GM18870 (cell line): ENCODE results near the gene FBXO10.

ENCODE experiments used
- ATAC-seq: cut with Tn5 transposase; IDR thresholded peaks from one replicate; pipeline ENCODE4 v1.9.1; 2021; ENCODE audit warnings: moderate library complexity; ENCODE audit not compliant: unreplicated experiment

The FBXO10 gene

DNA sequence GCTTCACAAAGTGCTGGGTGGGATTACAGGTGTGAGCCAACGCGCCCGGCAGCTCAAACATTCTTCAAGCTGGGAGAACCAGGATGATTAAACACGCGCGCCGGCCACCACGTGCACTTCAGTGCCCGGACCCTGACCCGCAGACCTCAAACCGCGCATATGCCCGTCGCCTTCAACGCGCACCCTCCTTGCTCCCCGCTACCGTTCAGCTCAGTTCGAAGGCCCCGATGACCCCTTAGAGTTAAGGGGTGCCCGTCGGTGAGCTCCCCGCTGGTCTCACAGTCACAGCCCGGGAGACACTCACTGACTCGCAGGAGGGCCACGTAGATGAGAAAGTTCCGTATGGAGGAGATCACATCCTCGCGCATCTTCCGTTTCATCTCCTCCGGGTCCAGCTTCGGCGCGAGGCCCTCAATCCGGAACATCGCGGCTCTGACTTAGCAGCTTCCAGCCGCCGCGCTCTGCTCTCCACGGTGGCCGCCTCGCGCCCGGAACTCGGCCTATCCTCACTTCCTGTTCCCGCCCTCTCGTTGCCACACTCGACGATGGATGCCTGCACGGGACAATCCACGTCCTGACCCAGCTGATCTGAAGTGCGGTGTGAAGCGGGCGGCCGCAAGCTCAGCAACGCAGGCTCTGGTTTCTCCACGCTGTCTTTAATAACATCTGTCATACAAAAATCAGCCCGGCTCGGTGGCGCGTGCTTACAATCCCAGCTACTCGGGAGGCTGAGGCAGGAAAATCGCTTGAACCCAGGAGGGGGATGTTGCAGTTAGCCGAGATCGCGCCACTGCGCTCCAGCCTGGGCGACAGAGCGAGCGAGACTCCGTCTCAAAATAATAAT lies 16.1 kb upstream of the FBXO10 start, which contains the start of gene TOMM5:
Gene TOMM5, minus strand, starts transcription at position 490 of the 844 bp plus-strand sequence. Its CDS starts 65 bp downstream, at position 425.
- peak; percentile 79 for ATAC-seq

DNA sequence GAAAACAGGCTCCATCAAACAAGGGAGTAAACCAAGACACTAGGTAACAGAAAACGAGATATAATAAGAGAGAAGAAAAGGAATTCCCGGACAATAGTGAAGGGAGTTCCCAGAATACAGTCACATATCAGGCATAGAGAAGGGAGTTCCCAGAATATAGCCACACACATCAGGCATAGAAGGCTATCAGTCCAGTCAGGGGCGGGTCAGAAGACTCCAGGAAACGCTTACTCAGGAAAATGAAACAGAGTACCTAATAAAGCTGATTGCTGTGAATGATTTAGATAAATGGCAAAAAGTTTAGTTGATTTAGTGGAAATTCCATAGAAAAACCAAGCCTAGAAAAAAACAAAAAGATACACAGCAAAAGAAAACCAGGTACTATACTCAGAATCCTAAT lies 11.3 kb upstream of the FBXO10 start:
- ATAC-seq, result no peak

DNA sequence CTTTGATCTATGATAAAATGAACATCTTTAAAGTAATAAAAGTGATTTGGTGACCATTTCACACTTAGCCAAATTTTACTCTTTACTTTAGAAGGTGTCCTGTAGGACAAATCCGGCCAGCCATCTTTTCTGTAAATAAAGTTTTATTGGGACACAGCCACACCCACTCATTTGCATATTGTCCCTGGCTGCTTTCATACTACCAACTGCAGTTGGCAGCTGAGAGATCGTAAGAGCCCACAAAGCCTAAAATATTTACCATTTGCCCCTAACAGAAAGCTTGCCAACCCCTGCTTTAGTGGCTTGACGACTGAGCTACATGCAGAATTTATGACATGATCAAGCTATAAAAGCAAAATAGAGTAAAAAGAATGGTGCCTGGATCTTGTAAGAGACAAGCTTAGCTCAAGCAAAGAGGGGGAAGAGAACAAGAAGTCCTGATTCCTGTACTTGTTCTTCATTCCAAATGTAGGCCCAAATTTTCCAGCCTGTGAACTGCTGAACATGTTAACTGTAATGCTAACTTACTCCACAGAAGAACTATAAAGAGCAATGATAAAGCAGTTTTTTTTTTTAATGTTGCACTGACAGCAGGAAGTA lies 7.4 kb upstream of the FBXO10 start:
- no peak for ATAC-seq

DNA sequence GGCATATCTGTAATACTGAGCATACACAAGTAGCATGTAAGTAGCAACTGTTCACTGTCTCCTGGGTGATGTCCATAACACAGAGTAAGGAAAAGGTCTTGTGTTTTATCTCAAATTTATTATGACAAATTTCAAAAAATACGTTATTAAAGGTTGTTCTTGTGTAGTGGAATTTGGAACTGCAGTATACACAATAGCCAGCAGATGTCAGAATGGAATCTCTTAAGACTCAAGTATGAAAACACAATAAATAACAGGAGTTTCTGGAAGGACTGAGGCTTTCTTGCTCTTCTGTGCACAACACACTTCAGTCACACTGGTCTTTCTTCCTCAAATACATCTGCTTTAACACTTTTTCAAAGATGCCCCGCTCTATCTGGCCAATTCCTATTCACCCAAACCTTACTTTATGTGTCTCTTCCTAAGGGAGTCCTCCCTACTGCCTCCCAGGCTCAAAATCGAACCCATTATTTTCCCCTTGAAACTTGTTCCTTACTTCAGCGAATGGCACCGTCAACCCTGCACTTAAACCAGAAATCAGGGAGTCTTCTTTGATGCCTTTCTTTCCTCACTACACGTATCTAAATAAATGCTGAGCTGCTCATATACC lies 6.5 kb upstream of the FBXO10 start:
- ATAC-seq, result no peak

DNA sequence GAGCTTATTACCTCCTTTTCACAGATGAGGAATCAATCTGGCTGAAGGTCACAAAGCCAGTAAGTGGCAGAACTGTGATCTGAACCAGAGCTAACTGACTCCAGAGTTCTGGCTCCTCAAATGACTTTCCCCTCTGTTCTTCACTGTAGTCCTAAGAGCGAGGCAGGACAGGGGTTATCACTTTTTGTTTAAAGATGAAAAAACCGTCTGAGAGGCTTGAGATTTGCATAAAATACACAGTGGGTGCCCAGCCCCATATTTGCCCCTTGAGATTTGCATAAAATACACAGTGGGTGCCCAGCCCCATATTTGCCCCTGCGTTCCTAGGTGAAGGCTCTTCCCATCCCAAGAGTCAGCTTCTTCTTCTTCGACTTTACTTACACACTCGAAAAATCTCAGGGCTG lies 667 bp downstream of the FBXO10 start:
- ATAC-seq, result no peak

DNA sequence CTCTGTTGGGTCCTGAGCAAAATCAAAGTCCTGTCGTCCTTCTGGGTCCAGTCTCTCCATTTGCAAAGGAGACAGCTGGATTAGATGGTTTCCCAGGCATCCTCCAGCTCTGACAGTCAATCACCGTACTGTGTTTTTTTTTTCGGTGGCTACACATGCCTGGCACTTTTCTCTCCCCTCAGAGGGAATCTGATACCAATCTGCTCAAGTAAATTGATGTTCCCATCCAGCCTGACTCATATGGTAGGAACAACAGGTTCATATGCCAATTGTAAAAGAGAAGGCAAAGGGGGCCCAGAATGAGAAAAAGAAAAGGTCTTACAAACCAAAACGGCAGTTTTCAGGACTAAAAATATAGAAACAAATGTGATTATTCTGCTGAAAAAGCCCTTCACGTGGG lies 1.2 kb downstream of the FBXO10 start:
- no peak for ATAC-seq

DNA sequence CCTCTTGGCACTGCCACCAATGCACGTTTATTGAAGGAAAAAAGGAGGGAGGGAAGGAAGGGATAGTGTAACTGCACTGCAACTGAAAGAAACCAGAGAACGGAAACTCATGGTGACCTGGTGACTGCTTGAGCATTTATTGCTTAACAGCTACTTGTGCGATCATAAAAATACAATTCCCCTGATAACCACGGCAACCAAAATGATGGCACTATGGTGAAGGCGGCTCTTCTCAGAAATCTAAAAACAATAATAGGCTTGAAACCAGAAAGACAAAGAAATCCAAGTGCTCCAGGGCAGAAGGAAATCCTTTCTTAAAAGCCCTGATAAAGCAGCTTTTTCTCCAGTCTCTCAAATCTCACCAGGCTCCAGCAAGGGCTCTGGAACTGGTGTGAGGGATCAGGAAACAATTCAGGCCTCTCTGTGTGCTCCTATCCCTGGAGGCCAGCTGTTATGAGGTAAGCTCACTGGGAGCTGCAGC lies 1.9 kb downstream of the FBXO10 start:
- ATAC-seq, result no peak

DNA sequence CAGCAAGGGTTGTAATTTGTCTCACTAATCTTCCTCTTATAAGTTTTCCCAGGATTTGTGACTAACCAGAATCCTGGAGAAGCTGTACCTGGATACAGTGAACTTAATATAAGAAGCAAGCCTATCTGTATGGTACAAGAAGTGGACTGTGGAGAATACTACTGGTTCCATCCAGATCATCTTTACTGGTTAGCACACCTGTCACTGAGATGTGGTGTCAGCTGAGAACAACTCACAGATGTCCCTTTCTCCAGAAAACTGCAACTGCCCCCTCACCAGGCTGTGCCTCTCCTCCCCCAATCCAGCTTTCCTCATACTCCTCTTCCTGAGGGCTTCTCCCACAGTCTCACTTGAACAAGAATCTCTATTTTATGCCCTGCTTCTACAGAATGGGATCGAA lies 4.9 kb downstream of the FBXO10 start:
- no peak for ATAC-seq

DNA sequence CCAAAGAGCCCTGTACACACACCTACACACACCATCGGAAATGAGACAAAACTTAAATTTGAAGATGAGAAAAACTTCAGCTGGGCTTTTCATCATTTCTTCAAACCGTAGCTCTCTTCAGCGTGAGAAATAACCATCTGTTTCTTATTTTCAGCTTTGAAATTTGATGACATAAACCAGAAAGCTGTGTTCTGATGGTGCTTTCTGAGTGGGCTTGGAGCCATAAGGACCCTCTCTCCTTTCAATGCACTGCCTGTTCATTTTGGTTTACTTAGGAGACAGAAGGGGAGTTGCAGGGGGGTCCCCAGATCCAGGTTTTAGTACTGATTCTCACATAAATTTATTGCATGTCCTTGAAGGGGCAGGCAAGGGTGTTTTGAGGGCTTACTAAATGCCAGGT lies 9.5 kb downstream of the FBXO10 start:
- no peak for ATAC-seq

DNA sequence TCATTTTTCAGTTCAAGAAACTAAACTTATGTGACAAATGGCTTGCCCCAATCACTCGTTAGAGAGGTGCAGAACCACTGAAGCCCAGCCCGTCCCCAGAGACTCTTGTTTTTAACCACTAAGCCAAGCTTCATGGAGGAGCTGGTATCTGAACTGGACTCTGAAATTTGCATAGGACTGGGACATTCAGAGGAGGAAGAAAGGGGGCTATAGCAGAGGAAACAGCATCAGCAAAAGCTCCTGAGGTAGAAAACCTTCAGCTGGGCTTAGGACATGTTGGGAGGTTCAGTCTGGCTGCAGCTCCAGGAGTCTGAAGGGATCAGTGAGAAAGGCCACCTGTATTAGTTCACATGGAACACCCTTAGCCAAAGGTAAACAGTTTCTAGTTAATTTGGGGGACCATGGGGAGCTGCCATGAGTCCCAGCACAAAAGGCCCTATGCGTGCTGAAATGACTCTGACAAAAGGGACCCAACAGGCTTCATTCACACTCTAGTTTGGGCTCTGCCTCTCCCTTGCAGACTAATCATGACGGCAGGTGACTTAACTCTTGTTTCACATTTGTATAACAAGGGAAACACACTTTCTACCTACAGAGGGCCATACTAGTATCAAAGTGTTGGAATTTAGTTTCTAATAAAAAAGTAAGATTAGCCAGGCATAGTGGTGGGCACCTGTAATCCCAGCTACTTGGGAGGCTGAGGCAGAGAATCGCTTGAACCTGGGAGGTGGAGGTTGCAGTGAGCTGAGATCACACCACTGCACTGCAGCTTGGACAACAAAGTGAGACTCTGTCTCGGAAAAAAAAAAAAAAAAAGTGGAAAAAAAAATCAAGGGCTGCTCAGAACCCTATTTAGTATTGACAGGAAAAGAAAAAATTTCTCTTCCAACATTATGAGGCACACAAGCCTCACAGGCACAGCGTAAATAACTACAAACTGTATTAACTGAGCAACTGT lies 10.2 kb downstream of the FBXO10 start:
- no peak for ATAC-seq

DNA sequence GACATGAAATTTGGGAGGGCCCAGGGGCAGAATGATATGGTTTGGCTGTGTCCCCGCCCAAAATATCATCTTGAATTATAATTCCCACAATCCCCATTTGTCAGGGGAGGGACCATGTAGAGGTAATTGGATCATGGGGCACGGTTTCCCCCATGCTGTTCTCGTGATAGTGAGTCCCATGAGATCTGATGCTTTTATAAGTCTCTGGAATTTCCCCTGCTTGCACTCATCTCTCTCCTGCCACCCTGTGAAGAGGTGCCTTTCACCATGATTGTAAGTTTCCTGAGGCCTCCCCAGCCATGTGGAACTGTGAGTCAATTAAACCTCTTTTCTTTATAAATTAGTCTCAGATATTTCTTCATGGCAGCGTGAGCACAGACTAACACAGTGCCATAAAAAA lies 11.3 kb downstream of the FBXO10 start:
- no peak for ATAC-seq

DNA sequence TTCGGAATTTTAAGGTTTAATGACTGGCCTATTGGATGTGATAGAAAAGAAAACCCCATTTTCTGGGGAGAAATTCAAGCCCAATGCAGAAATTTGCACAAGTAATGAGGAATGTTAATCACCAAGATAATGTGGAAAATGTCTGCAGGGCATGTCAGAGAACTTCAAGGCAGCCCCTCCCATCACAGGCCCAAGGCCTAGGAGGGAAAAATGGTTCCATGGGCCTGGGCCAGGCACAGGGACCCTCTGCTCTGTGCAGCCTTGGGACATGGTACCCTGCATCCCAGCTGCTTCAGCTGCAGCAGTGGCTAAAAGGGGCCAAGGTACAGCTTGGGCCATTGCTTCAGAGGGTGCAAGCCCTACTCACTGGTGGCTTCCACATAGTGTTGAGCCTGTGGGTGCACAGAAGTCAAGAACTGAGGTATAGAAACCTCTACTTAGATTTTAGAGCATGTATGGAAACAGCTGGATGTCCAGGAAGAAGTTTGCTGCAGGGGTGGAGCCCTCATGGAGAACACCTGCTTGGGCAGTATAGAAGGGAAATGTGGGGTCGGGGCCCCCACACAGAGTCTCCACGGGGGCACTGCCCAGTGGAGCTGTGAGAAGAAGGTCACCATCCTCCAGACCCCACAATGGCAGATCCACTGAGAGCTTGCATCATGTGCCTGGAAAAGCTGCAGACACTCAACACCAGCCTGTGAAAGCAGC lies 12.2 kb downstream of the FBXO10 start:
- no peak for ATAC-seq

DNA sequence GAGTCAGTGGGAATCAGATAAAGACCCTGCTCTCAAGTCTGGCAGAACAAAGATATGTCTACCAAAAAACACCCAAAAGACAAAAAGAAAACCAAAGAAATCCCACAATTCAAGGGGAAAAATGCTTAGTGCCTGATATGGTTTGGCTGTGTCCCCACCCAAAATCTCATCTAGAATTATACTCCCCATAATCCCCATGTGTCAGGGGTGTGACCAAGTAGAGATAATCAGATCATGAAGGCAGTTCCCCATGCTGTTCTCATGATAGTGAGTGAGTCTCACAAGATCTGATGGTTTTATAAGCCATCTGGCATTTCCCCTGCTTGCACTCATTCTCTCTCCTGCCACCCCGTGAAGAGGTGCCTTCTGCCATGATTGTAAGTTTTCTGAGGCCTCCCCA lies 13.4 kb downstream of the FBXO10 start:
- no peak for ATAC-seq

DNA sequence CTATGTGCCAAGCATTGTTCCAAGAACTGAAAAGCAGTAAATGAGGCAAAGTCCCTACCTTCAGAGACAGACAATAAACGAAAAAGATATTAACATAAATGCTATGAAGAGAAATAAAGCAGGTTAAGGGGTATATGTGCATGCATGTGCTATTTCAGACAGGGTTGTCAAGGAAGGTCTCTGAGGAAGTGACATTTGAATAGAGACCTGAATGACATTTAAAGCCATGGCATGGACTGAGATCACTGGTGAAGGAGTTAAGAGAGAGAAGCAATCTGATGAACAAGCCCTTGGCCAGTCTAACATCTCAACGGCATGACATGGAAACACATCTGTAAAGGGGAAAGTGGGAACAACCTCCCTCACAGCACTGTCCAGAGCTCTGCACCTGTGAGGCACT lies 14.5 kb downstream of the FBXO10 start:
- ATAC-seq, result no peak

DNA sequence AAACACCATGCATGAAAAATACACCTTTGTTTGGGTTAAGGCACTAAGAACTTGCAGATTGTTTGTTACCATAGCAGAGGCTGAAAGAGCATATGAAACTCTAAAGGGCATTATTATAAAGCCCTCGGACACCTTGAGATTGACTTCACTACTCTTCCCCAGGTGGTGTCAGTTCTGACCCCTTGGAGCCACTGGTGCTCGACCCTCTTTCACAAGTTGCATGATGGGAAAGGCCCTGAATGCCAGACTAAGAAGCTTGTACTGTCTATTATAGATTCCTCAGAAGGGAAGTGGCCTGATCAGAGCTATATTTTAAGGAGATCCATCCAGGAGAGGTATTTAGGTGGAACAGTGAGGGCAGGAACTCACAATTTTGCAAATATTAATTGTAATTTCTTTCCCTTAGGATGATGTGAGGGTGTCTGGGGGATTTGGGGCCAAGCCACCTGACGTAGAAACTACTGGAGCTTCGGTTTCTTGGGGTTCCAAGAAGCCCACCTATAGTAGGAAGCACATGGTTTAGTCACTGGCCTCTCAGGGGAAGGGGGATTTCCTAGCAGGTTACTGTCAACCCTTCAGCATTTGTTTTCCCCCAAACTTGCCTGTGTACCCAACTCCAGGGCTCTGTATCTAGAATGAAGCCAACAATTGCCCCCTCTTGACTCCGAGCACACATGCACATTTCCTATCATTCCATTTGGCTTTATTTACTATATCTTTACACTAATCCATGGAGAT lies 16.2 kb downstream of the FBXO10 start:
- ATAC-seq, result no peak

DNA sequence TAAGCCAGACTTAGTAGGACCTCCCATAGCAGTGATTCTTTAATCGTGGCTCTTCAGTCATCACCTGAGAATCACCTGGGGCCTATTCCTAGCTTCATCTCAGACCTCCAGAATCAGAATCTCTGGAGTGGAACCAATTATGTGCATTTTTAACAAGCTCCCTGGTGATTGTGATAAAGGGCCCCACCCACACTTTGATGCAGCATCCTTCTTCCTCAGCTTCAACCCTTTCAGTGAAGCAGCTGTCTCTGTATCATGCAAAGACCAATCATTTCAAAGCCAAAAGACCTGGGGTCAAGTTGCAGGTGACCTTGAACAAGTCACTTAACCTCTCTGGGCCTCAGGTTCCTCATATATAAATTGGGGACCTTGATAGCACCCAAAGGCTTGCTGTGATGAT lies 17.1 kb downstream of the FBXO10 start:
- ATAC-seq, result no peak

DNA sequence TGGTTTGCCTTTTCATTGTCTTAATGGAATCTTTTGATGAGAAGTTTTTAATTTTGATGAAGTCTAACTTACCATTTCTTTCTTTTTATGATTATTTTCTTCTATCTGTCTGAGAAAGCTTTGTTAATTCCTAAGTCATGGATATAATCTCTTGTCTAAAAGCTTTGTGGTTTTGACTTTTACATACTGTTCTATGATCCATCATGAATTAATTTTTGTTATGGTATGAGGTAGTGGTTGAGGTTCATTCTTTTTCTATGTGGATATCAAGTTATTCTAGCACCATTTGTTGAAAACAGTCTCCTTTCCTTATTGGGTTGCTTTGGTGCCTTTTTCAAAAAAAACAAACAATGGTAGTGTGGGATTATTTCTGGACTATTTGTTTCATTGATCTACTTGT lies 20.4 kb downstream of the FBXO10 start:
- no peak for ATAC-seq

DNA sequence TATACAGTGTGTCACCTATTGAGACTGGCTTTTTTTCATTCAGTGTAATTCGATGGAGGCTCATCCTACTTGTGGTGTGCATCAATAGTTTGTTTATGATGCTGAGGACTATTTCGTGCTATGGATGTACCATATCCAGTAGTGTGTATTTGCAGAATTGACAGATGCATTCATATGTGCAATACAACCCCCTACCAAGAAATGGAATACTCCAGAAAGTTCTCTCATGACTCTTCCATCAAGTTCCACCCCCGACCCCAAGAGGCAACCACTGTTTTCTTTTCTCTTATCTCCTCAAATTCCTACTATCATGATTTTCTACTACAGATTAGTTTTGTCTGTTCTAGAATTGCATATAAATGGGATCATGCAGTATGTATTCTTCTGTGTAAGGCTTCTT lies 21.9 kb downstream of the FBXO10 start:
- no peak for ATAC-seq

DNA sequence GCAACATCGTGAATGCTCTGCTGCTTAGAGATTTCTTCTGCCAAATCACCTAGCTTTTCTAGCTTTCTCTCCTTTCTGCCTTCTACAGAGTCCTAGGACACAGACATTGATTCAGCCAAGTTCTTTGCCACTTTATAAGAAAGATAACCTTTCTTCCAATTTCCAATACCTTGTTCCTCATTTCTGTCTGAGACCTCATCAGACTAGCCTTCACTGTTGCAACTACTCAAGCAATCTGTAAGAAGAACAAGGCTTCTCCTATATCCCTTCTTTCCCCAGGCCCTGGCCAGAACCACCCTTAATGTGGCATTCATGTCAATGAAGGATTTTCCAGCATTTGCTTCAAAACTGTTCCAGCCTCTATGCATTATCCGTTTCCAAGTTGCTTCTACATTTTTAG lies 24.3 kb downstream of the FBXO10 start:
- no peak for ATAC-seq

DNA sequence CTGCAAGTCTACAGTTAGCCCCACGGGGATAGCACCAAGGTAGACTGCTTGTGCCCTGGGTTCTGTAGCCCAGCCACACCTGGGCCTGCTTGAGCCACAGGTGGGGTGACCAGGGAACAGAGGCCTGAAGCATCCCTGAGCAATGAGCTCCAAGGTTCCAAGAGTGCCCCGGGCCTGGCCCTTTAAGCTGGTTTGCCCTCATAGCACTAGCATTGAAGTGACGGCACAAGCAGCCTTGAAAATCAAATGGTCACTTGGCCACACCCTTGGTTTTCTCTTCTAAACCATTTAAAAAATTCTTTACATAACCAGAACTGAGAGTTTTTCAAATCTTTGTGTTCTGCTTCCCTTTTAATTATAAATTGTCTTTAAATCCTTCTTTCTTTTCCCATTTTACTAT lies 24.7 kb downstream of the FBXO10 start:
- no peak for ATAC-seq
